NK-92 (cell line): Measurements from ENCODE around the gene KIRREL1.

Experiments
- DNase-seq: peaks from one replicate; lab custom pipeline; 2025; ENCODE audit not compliant: unreplicated experiment; lab: John Stamatoyannopoulos, UW

Gene KIRREL1

DNA sequence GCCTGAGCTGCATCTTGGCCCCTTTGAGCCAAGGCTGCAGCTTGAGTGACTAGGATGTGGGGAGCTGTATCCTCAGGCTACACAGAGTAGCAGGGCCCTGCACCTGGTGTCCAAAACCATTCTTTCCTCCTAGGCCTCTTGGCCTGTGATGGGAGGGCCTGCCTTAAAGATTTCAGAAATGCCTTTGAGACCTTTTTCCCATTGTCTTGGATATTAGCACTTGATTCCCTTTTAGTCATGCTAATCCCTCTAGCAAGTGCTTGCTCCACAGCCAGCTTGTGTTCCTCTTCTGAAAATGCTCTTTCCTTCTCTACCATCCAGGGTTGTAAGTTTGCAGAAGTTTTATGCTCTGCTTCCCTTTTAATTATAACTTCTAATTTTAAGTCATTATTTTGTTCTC, 21.7 kb upstream of the KIRREL1 start:
- no peak for DNase-seq

DNA sequence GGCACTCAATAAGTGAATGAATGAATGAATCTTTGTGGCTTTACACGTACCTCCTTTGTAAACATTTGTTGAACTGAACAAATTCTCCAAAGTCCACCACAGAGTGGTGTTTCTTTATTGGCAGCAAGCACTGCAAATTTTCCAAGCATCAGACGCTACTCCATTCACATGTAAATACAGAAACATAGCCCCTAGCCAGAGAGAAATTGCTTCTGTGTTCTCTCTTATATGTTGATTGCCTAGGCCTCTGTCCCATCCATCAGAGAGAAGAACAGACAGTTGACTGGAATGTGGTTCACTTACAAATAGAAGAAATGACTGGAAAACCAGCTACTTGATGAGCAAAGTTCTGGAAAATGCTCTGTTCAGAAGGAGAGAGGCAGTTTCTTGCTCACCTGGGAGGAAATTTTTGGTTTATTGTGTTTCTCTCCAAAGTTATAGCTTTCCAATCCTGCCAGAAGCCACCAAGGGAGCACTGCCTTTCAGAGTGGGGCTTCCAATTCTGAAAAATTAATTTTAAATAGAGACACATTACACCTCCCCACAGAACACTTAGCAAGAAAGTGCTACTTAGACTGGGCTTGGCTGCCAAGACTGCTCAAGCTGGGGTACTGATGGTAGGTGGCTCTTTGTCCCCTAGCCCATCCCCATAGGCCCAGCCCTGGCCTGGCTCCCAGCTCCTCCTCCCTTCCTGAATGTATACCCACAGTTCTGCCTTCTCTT, 18.1 kb upstream of the KIRREL1 start:
- DNase-seq = no peak

DNA sequence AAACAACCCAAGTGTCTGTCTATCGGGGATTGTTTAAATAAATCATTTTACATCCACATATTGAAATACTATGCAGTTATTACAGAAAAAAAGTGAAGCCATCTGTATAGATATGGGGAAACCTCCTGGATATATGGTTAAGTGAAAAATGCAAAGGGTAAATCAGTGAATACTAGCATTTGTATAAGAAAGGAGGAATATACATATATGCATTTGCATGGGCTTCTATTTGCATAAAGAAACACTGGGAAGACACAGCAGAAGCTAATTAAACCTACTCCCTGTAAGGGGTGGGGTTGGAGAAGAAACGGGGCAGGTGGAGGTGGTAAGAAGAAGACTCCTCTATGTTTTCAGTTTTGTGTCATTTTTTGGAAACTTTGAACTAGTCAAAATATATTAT, 16.6 kb upstream of the KIRREL1 start:
- DNase-seq = no peak

DNA sequence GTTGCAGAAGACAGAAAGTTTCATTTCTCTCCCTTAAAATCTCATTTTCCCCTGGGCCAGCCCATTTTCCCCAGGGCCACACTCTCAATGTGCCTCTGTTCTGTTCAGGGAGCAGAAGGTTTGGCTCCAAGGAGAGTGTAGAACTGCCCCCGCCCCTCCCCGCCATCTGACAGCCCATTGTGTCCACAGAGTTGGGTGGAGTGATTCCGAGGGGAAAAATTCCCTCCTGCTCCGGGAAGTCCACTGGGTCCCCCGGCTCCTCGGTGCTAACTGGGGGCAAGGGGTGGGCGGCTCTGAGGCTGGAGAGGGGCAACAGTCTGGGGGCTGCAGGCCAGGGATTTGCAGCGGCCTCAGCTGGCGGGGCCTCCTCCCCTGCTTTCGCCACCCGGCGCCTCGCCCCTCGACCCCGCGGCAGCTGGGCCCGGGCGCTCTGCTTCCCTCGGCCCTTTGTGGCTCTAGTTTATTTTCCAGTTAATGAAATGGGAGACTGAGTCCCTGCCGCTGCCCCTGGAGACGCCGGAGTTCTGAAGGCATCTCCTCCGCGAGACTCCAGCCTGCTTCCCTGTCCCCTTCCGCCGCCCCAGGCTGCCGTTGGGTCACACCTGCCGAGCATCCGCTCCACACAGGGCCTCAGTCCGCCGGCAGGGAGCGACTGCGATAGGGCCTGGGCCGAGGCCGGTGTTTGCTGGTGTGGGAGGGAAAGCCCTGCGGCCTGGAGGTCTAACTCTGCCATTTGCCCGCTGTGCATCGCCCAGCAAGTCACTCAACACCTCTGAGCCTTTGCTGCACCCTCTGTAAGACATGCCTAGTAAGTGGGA, 14.7 kb upstream of the KIRREL1 start:
- DNase-seq = no peak

DNA sequence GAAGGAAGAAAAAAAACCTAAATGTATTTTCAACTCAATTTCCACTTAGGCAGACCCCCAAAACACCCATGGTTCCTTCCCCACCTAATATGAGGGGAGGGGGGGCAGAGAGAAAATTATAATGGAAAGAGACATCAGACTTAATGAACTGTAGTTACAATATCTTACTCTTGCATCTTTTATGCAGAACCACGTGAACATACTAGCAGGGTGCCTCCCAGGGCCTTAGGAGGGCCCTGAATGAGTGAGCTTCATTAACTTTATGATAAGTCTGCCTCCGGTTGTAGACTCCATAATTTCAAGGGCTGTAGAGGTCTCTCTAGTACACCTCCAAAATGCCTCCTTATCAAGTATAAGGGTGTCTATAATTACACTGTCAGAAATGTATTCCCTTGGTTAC, 11.3 kb upstream of the KIRREL1 start:
- no peak for DNase-seq

DNA sequence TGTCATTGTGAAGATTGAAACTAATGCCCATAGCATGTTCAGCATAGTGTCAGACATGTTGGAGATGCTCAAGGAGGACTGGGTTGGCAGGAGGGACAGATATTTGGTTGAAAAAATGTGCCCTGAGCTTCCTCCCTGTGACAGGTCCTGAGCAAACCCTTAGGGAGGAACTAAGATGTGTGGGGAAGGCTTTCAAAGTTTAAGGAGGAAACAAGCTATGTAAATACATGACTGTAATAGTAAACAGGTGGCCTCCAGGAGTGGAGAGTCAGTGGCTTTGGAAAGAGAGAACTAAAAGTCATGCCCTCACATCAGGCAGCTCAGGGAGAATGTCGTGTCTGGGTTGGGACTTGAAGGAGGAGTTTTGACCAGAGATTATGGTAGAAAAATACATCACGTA, 9.7 kb upstream of the KIRREL1 start:
- no peak for DNase-seq

DNA sequence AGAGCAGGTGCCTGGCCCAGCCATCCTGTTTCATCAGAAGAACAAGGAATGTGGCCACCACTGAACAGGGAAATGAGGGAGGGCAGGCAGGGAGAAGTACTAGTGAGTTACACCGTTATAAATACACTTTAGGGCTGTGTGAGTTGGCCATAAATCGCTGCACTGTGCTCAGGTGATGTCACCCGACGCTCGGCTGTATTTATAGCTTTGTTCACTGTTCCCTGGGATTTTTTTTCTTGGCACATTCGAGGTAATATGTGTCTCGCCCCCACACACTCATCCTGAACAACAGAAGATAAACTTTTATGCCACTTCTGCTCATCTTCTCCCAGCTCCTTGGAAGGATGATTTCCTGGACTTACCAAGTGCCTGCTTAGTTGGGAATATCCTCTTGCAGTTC, 9.0 kb upstream of the KIRREL1 start:
- no peak for DNase-seq

DNA sequence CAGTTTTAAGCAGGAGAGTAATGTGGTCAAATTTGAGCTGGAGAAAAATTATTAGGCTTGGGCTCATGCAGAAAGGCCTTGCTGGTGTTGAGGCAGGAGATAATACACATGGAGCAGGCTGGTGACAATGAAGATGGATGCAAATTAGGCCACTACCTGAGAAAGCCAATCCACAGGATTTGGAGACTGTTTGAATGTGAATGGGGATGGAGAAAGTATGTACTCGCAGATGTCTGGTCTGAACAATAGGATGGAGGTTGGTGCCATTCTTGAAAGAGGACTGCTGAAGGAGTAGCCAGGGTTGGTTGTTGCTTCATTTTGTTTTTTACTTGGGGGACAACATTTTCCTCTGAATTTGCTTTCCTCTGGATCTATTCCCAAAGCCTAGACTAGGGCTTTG, 8.0 kb upstream of the KIRREL1 start:
- DNase-seq = no peak

DNA sequence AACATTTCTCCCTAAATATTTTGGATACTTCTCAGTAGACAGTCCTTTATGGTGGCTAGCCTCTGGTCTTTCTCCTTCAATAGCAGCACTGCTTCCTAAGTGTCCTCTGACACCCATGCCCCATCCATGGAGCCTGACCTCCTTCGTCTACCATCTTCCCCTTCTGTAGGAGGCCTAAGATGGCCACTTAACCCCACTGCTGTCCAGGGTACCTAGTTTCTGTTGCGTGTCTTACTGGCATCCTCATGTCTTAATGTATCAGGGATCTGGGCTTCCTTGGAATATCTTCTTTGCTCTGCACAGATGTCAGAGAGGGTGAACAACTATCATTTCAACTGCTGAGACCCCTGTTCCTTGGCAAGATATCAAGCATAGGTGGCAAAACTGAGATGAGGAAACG, 5.4 kb upstream of the KIRREL1 start:
- DNase-seq = no peak

DNA sequence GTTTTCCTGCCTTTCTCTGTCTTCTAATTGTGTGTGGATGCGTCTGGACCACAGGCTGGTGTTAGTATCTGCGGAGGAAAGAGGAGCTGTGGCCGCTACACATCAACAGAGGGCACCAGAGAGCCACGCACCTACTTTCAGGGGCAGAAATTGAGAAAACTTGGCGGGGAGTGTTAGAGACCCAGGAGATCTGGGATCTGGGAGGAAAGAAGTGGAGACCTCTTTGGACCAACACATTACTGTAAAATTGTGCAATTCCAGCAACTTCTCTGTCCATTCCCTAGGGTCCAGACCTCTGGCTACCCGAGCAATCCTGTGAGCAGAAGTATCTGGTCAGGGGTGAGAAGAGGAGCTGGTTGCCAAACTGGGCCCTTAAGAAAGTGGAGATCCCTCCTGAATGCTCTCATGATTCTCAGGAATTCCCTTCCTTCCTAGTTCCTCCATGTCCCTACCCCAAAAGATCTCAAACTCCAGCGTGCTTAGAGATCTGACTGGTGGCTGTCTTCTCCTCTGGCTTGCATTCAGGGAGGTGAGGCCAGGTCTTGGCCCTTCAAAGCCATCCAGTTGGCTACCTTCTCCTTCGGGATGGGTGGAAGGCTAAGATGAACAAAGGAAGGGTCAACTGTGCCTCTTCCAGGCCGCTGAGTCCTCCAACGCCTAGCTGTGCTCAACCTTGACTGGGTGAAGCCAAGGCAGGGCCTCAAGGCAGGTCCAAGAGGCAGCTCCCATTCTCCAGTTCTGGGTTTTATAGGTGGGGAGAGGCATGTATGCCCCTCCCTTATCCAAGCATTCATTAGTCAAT, 1.2 kb upstream of the KIRREL1 start:
- DNase-seq = no peak

DNA sequence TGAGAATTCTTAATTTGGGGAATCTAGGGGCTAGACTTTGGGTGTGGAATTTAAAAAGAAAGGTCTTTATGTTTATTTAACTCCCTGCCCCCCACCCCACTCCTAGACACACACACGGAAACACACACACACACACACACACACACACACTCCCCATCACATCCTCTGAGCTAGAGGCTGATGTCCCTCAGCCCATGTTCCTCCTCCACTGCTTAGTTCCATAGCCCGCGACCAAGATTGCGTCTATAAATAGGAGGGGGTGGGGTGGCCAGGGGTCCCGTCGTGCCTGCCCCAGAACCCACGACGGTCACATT, 655 bp upstream of the KIRREL1 start:
- no peak for DNase-seq

DNA sequence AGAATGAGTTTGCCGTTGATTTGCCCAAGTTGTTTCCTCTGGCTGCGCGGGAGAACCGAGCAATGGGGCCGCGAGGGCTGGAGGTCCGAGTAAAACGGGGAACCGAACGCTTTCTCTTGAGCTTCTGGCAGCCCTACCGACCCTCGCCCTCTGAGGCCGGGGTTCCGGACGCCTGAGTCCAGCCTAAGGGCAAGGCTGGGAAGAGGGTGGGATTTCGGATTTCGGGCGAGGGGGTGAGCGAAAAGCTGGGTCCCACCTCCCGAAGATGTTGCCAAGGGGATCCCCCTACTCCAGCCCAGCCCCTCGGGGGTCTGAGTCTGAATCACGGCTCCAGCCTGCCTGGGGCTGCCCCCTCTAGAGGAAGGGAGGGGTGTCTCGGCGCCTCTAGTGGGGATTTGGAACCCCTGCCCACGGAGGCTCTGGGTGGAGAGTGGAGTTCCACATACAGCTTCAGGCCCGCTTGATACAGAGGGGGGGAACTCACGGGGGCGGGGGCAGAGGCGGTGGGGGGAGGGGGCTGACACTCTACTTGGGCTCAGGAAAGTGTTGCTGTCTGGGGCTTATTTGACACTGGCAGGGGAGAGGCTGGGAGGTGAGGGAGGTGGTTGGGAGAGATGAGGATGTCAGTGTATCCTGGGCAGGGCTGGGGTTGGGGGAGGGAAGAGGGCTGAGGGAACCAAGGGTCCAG, 617 bp downstream of the KIRREL1 start:
- DNase-seq = no peak

DNA sequence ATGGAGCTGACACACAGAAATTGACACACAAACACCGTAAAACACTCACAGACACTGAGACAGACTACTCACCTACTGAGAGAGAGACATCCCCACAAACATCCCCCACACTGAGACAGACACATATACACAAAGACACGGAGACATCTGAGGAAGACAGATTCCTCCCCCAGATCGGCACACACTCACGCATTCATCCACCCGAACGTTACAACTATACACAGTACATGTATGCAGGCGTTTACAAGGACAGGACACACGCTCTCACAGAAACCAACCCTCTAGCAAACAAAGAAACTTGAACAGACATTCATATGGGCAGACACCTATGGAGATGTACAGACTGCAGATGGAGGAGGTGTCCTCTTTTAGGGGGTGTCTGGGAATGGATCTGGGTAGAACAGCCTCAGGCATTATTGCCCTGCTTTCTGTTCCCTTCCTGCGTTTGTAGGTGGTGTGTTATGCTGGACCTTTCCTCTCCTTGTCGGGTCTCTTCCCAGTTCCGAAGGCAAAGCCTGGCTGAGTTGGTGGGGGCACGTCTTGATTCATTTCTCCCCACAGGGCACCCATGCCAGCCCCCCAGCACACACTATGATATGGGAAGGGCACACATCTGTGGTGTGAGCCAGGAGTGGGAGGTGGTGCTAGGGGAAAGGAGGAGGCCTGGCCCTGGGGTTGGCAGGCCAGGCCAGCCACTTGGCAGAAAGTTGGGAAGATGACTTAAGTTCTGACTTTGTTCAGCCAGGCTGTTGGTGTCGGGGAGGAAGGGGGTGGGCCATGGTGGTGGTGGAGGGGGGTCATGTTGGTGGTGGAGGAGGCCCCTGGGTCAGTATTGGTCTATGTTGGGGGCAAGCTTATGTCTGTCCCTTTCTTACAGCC, 1.5 kb downstream of the KIRREL1 start:
- DNase-seq = no peak

DNA sequence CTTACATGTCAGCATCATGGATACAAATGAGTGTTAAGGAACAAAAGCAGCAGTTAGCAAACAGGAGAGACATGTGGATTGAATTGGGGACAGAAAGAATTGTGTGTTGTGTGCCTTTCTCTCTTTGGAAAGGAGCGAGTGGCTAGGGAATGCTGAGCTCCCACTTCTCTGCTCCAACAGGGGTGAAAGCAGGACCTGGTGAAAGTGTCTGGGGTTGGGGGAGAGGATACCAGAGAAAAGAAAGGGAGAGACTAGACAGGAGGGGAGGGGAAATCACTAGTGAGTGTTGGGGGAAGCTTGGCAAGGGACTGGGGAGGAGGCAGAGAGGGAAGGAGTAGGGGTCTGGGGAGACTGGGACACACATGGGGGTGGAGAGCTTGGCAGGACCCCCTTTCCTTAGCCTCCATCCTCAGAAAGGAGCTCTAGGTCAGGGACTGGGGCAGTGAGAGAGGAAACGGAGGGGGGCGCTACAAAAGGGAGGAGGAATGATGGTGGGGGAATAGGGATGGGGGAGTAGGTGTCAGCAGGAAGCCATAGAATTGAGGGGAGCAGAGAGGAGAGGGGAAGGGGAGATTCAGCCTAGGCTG, 2.2 kb downstream of the KIRREL1 start:
- no peak for DNase-seq

DNA sequence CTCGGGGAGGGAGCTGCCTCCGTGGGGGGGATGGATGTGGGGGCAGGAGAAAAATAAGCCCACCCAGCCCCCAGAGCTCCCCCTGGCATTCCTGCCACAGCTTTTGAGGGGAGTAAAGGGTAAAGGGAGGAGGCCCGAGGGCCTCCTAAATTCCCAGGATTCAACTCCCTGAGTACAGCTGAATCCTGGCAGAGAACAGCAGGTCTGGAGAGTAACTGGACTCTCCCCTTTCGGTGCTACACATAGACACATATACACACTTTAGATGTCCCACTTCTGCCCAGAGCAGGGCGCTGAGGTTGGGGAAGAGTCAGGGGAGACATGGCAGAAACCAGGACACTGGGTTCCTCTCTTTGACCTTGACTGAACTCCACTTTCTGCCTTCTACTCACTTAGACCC, 3.0 kb downstream of the KIRREL1 start:
- DNase-seq = no peak

DNA sequence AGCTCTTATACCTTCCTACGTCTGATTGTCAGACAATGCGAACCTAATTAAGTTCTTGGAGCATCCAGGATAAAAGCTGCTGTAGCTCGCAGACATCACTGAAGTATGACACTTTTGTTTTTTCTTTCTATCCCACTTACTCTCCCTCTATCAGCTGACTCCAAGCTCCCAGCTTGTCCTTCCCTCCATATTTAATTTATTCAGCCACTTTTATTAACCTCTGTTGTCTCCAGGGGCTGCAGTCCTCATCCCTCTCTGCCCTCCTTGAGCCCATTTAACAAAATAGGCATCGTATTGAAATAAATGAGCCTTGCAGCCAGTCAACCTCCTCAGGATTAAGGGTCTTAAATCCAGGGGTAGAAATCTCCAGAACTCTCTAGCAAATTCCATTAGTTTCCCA, 7.1 kb downstream of the KIRREL1 start:
- no peak for DNase-seq

DNA sequence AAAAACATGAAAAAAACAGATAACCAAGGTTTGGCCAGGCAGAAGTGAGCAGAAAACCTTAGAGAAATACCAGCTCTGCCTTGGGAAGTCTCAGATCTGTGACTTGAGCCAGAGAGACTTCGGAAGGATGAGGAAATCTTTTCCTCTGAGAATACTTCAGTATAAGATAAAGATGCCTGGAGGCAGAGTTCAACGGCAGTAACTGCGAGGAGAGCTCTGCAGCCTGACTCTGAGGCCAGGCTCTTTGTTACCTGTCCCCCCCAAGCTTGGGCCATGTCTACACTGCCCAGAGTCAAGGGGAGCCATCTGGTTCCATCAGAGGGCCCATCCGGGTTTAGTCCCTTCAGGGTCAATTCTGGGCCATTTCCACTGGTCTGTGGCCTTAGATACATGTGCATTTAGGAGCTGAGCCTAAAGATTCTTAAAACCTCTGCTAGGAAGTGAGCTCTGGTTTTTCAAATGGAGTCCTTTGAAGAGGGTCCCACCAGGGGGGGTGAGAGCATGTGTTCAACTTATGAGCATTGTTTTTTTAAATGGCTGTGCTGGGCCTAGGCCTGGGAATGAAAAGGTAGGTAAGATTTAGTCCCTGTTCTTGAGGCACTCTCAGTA, 8.7 kb downstream of the KIRREL1 start:
- no peak for DNase-seq

DNA sequence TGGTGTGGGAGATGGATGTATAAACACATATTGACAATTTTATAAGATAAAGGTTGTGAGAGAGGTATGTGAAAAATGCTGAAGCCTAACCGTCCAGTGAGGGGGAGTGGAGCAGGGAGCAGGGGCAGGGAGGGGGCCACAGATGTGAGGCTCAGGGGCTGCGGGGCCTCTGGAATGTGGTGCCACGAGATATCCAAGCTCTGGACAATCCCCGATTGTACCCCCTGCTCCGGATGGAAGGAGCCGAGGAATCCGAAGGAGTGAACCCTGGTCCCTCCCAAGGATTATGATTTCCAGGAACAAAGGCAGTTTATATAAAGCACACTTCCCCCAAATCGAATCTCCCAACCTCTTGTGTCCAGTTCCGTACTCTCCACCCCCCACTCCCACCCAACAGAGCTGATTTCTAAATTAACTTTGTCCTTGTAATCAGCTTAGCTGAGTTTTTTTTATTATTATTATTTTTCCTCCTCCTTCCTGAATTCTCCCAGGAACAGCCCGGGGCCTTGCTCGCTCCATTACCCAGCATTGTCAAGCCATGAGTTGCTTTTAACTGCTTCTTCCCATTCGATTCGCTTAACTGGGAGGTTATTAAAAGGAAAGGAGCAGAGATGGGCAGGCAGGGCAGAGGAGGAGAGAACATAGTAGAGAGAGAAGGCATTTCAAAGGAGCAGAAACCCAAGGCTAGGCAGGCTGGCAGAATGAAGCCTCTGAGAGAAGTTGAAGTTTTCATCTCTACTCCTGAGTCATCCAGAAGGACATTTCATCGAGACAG, 9.4 kb downstream of the KIRREL1 start:
- DNase-seq = no peak

DNA sequence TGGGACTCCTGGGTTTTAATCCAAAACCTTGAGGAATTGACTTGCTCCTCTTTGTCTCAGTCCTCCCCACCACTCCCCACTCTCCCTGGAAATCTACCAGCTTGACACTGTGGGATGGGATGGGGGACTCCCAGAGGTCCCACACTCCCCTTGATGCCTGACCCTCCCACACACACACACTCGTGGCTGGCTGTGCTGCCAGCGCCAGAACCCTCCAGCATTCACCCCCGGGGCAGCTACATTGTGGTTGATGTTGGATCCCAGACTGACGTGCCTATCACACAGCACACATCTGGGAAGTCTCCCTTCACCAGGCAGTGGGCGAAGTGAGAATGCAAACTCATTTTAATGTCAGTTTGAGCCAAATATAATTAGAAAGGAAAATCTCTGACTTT, 10.0 kb downstream of the KIRREL1 start:
- no peak for DNase-seq
